GM12878 (cell line): ENCODE measurements around the gene SQOR. TPM values are rescaled to one million over a fixed set of nuclear protein-coding genes. Genes with fewer than 3 reads are reported as not detected.

ENCODE experiments used
- ASH2L ChIP-seq: fragments of 300-600, 200-600 bp; sonication (generic); IDR thresholded peaks from 2 replicates; pipeline ENCODE4 v1.6.1; 2017; ENCODE audit warnings: low read depth, mild to moderate bottlenecking, borderline replicate concordance
- BCL3 ChIP-seq: IDR thresholded peaks from 2 replicates; pipeline ENCODE4 v1.6.1; 2011; ENCODE audit warnings: borderline replicate concordance, low read depth, mild to moderate bottlenecking, moderate library complexity, low read length; ENCODE audit not compliant: insufficient read depth, poor library complexity, severe bottlenecking
- CBX3 ChIP-seq: fragments of 200-600 bp; sonication (generic); IDR thresholded peaks from 2 replicates; pipeline ENCODE4 v1.6.1; 2016; ENCODE audit warnings: low read depth, borderline replicate concordance
- CHD2 ChIP-seq: IDR thresholded peaks from 2 replicates; pipeline ENCODE4 v1.6.1; 2011; ENCODE audit warnings: low read depth, low read length, improper control_type of control experiment, borderline replicate concordance
- IKZF1 ChIP-seq: fragments of 450-650 bp; conservative IDR thresholded peaks from 2 replicates; pipeline ENCODE4 v1.6.1; 2017; ENCODE audit warnings: antibody characterized with exemption, mild to moderate bottlenecking
- IRF5 ChIP-seq: fragments of 450-650 bp; IDR thresholded peaks from 2 replicates; pipeline ENCODE4 v1.6.1; 2017; ENCODE audit warnings: borderline replicate concordance
- JUNB ChIP-seq: IDR thresholded peaks from 2 replicates; pipeline ENCODE4 v1.6.1; 2016; ENCODE audit warnings: antibody characterized with exemption, mild to moderate bottlenecking
- MAX ChIP-seq: IDR thresholded peaks from 2 replicates; pipeline ENCODE4 v1.6.1; 2012; ENCODE audit warnings: low read depth, low read length, improper control_type of control experiment
- MLLT1 ChIP-seq: fragments of 450-650 bp; IDR thresholded peaks from 2 replicates; pipeline ENCODE4 v1.6.1; 2016; ENCODE audit warnings: mild to moderate bottlenecking
- NKRF ChIP-seq: fragments of 450-650 bp; conservative IDR thresholded peaks from 2 replicates; pipeline ENCODE4 v1.6.1; 2017; ENCODE audit warnings: mild to moderate bottlenecking, moderate library complexity
- PAX8 ChIP-seq: fragments of 450-650 bp; IDR thresholded peaks from 2 replicates; pipeline ENCODE4 v1.6.1; 2017; ENCODE audit warnings: mild to moderate bottlenecking, moderate library complexity
- POU2F2 ChIP-seq: IDR thresholded peaks from 3 replicates; pipeline ENCODE4 v1.6.1; 2011; ENCODE audit warnings: low read depth, mild to moderate bottlenecking, low read length, borderline replicate concordance
- STAT1 ChIP-seq: fragments of 450-650 bp; conservative IDR thresholded peaks from 2 replicates; pipeline ENCODE4 v1.6.1; 2014; ENCODE audit warnings: antibody characterized with exemption, mild to moderate bottlenecking
- TAF1 ChIP-seq: IDR thresholded peaks from 2 replicates; pipeline ENCODE4 v1.6.1; 2011; ENCODE audit warnings: mild to moderate bottlenecking, low read depth, low read length, borderline replicate concordance
- TARDBP ChIP-seq: IDR thresholded peaks from 2 replicates; pipeline ENCODE4 v1.6.1; 2016; ENCODE audit warnings: borderline replicate concordance
- ZBTB33 ChIP-seq: fragments of 450-650 bp; IDR thresholded peaks from 2 replicates; pipeline ENCODE4 v1.6.1; 2017; ENCODE audit warnings: mild to moderate bottlenecking
- ZNF274 ChIP-seq: IDR thresholded peaks from one replicate; pipeline ENCODE4 v1.8.0; 2011; ENCODE audit not compliant: insufficient read length, insufficient read depth
- ZNF622 ChIP-seq: fragments of 450-650 bp; IDR thresholded peaks from 2 replicates; pipeline ENCODE4 v1.6.1; 2017; ENCODE audit warnings: mild to moderate bottlenecking, inconsistent platforms
- ZZZ3 ChIP-seq: IDR thresholded peaks from 2 replicates; pipeline ENCODE4 v1.6.1; 2011; ENCODE audit warnings: low read depth; ENCODE audit not compliant: control insufficient read depth, insufficient read length
- polyA plus RNA-seq, 11 experiments: library from polyadenylated mRNA; depleted of rRNA in 4 of 11; unstranded in 6 of 11; stranded (reverse) in 5 of 11; fragments of >200 nt; fragmentation: Nextera tagmentation in 4 of 11; fragmentation: Illumina TruSeq in 1 of 11; extraction: Ambion mirVana in 4 of 11; extraction: Trizol in 1 of 11; gene quantifications; 1 replicate in 1 of 11; 2 replicates in 10 of 11; pipeline versions ENCODE4 v1.2.1 to v1.2.3, GENCODE V29; 2011 to 2016; ENCODE audit warnings: inconsistent platforms in 2 of 11, missing spikeins in 2 of 11, low read depth in 1 of 11
- total RNA-seq, 4 experiments: library from RNA; depleted of rRNA in 3 of 4; stranded (reverse); fragments of >200 nt in 3 of 4; fragmentation: Illumina TruSeq in 1 of 4; extraction: Trizol in 1 of 4; gene quantifications; 2 replicates each; pipeline versions ENCODE4 v1.2.1 to v1.2.3, GENCODE V29; 2013 to 2021

Gene SQOR
- total and polyA plus RNA-seq, 10 of the 15 experiments (the other 5 are each of a cell fraction or from before 2014, with no cell fraction given), result 14.5 to 74.7 (median 44.2) TPM

- TF ChIP-seq POU2F2, result no peak; the same call in 2 of the 3 replicates
- TF ChIP-seq IRF5, result no peak
- no peak for TF ChIP-seq ZZZ3
- no peak for TF ChIP-seq ZNF274
- no peak for TF ChIP-seq NKRF
- 0 out of 2 replicates have a peak, but pooled peaks have one; percentile 34 for TF ChIP-seq ASH2L
- TF ChIP-seq PAX8, result peak; percentile 37; the same call in 1 of the 2 replicates
- TF ChIP-seq TAF1, result peak; percentile 83; the same call in 1 of the 2 replicates
- no peak for TF ChIP-seq STAT1
- peak; percentile 64 for TF ChIP-seq IKZF1
- no peak for TF ChIP-seq BCL3
- TF ChIP-seq JUNB, result peak; percentile 13; the same call in 1 of the 2 replicates
- no peak for TF ChIP-seq ZNF622
- TF ChIP-seq CHD2, result 0 out of 2 replicates have a peak, but pooled peaks have one; percentile 32
- TF ChIP-seq MAX, result no peak
- no peak for TF ChIP-seq CBX3
- no peak for TF ChIP-seq TARDBP
- no peak for TF ChIP-seq ZBTB33
- peak; percentile 30; the same call in 1 of the 2 replicates for TF ChIP-seq MLLT1
Measured at GRCh38 chr15:45637552-45638033, 2.8 kb downstream of the SQOR start (continued).
